NCI-H2196 treated with DMSO at 0.1 percent for 48 hours (cell line): ENCODE results near the gene GUCY2C.
"Not testable (repeated sequence)": the region's sequence is repeated elsewhere in the genome, so short reads cannot be mapped to it uniquely, and the experiment has no call there.

Experiments used
- DNase-seq: peaks from one replicate; lab custom pipeline; 2025; ENCODE audit not compliant: unreplicated experiment; lab: John Stamatoyannopoulos, UW

Gene GUCY2C

GRCh38 chr12:14682231-14682630 is 14.2 kb downstream of the GUCY2C start:
- not testable (repeated sequence) for DNase-seq

- DNase-seq: no peak
Measured at GRCh38 chr12:14681625-14682024, 14.8 kb downstream of the GUCY2C start.

- no peak for DNase-seq
Measured at GRCh38 chr12:14681190-14681589, 15.2 kb downstream of the GUCY2C start.

GRCh38 chr12:14678547-14679150 is 17.8 kb downstream of the GUCY2C start:
- DNase-seq: no peak

GRCh38 chr12:14668591-14668990 is 27.8 kb downstream of the GUCY2C start:
- DNase-seq: no peak

GRCh38 chr12:14665354-14666348 is 30.7 kb downstream of the GUCY2C start:
- DNase-seq: peak; percentile 60

GRCh38 chr12:14664434-14665023 is 31.9 kb downstream of the GUCY2C start:
- peak; percentile 3 for DNase-seq

- no peak for DNase-seq
Measured at GRCh38 chr12:14663002-14663401, 33.4 kb downstream of the GUCY2C start.

- DNase-seq: no peak
Measured at GRCh38 chr12:14656846-14657245, 39.6 kb downstream of the GUCY2C start.

- no peak for DNase-seq
Measured at GRCh38 chr12:14655284-14655683, 41.1 kb downstream of the GUCY2C start.

- no peak for DNase-seq
Measured at GRCh38 chr12:14654842-14655241, 41.6 kb downstream of the GUCY2C start.

- no peak for DNase-seq
Measured at GRCh38 chr12:14654416-14654815, 42.0 kb downstream of the GUCY2C start.

GRCh38 chr12:14652483-14652882 is 43.9 kb downstream of the GUCY2C start:
- no peak for DNase-seq

GRCh38 chr12:14651371-14651770 is 45.0 kb downstream of the GUCY2C start:
- no peak for DNase-seq

GRCh38 chr12:14650789-14651188 is 45.6 kb downstream of the GUCY2C start:
- no peak for DNase-seq

- DNase-seq: no peak
Measured at GRCh38 chr12:14647028-14647750, 49.2 kb downstream of the GUCY2C start.

GRCh38 chr12:14643251-14643650 is 53.1 kb downstream of the GUCY2C start:
- DNase-seq: no peak

- DNase-seq: no peak
Measured at GRCh38 chr12:14638066-14638465, 58.3 kb downstream of the GUCY2C start.

- no peak for DNase-seq
Measured at GRCh38 chr12:14635776-14636175, 60.6 kb downstream of the GUCY2C start.

GRCh38 chr12:14630793-14631192 is 65.6 kb downstream of the GUCY2C start:
- no peak for DNase-seq
